Measurements from ENCODE around the gene MPPED1.

DNA sequence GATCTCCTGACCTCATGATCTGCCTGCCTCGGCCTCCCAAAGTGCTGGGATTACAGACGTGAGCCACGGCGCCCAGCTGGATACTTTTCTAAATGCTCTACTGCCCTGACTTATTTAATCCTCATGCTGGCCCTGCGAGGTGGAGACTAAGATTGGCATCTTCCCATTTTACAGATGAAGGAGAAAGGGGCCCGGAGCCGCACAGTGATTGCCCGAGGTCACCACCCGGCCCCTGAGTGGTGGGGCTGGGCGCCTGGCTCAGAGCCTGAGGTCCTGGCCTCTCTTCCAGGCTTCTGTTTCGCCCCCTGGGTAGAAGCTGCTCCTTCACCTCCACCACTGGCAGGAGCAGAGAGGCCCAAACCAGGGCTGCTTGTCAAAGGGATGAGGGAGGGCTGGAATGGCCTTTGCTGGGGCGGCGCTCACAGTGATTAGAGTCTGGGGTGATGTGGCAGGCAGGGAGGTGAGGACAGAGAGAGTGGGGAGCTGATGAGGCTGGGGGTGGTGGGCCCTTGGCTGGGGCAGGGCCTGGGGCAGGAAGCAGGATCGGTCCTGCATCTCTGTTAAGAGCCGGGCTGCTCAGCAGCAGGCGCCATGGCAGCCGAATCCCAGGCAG is 15.4 kb upstream of the MPPED1 start:
- TF ChIP-seq, protein P1, sequence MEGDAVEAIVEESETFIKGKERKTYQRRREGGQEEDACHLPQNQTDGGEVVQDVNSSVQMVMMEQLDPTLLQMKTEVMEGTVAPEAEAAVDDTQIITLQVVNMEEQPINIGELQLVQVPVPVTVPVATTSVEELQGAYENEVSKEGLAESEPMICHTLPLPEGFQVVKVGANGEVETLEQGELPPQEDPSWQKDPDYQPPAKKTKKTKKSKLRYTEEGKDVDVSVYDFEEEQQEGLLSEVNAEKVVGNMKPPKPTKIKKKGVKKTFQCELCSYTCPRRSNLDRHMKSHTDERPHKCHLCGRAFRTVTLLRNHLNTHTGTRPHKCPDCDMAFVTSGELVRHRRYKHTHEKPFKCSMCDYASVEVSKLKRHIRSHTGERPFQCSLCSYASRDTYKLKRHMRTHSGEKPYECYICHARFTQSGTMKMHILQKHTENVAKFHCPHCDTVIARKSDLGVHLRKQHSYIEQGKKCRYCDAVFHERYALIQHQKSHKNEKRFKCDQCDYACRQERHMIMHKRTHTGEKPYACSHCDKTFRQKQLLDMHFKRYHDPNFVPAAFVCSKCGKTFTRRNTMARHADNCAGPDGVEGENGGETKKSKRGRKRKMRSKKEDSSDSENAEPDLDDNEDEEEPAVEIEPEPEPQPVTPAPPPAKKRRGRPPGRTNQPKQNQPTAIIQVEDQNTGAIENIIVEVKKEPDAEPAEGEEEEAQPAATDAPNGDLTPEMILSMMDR (IDR thresholded peaks at IDR 0.05): no peak
- TF ChIP-seq POLR2A (IDR thresholded peaks at IDR 0.05): no peak

All from body of pancreas (tissue), 4 donors.